Ureter (tissue), 1 donor: Measurements from ENCODE around the gene HSPBP1. TPM values are rescaled to one million over a fixed set of nuclear protein-coding genes. Genes with fewer than 3 reads are reported as not detected.

Experiments used
- DNase-seq: peaks from one replicate; pipeline ENCODE4 v3.0.0-alpha.2; 2020; ENCODE audit warnings: low spot score
- total RNA-seq: library from RNA; stranded (reverse); gene quantifications from one replicate; pipeline ENCODE4 v1.2.4, GENCODE V29; 2023
- donor health status: DM: yes; HTN: yes; CAD: no.

Gene HSPBP1
- total RNA-seq, 1 donor from 2014 or later = 31.2 TPM

DNA sequence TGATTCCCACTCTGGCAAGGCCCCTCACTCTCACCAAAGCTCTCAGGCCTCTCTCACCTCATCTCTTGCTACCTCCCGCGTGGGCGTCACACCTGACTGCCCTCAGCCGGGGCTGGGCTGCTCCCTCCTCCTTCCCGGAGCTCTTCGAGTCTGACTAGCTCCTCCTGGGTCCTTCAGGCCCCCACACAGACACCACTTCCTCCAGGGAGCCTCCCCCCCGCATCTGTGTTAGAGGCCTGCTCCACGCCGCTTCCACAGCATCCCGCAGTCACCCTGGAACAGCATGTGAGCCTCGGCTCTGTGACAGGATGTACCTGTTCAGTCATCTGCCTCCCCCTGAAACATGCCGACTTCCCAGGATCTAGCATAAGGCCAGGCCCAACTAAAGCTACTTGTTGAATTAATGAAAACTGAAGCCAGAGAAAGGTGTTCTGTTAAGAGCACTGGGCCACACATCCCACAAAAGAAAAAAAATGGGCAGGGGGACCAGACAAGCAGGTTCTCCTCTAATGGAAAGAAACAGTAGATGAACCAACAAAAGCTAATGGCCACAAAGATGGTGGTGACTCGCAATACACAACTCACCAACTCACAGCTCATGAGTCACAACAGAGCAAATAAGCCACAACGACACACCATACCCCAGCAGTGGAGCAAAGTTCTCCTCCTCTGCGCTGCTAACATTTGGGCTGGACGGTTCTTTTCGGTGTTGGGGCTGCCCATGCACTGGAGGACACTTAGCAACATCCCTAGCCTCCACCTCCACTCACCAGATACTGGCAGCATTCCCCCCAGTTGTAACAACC lies 24.1 kb downstream of the HSPBP1 start:
- no peak for DNase-seq

DNA sequence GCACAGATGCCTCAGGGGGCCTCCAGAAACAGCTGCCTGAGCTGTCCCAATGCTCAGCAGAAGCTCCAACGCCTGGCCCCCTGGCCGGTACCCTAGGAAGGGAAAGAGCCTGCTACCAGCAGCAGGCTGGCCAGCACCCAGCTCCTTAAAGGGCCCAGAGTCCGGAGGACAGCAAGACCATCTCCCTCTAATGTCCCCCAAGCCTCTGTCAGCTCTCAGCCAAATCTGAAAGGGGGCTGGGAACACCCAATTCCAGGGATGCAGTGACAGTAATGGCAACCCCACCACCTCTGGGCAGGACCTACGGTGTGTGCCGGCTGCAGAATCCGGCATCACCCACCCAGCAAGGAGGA lies 25.3 kb downstream of the HSPBP1 start:
- no peak for DNase-seq

DNA sequence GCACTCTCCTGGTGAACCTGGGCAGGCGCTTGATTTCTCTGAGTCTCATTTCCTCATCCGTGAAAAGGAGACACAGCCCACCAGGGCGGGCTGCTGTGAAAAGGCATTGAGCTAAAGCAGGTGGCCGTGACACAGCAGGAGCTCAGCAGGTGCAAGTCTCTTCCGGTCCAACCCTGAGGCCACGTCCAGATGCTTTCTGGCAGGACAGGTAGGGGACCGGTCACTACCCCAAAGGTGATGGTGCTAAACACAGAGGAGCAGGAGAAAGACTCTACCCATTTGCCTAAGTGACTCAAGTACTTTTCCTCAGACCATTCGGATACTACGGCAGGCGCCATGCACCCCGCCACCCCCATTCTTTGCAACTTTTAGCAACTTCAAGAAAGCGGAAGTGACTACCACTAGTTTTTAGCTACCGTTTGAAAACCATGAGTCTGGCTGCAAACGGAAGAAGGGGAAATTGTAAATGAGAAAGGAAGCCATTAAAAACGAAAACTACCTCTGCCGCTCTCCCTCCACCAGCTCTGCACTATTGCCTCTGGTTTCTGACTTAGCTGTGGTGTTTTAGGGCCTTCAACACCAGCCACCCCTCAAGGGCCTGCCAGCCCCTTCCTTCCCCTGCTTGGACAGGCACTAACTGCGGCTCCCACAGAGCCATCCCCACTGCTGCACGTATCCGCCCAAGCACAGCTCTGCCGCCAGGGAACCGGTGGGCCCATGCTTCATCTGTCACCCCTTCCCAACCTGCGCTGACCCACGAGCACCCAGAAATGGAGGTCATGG lies 25.9 kb downstream of the HSPBP1 start:
- no peak for DNase-seq

DNA sequence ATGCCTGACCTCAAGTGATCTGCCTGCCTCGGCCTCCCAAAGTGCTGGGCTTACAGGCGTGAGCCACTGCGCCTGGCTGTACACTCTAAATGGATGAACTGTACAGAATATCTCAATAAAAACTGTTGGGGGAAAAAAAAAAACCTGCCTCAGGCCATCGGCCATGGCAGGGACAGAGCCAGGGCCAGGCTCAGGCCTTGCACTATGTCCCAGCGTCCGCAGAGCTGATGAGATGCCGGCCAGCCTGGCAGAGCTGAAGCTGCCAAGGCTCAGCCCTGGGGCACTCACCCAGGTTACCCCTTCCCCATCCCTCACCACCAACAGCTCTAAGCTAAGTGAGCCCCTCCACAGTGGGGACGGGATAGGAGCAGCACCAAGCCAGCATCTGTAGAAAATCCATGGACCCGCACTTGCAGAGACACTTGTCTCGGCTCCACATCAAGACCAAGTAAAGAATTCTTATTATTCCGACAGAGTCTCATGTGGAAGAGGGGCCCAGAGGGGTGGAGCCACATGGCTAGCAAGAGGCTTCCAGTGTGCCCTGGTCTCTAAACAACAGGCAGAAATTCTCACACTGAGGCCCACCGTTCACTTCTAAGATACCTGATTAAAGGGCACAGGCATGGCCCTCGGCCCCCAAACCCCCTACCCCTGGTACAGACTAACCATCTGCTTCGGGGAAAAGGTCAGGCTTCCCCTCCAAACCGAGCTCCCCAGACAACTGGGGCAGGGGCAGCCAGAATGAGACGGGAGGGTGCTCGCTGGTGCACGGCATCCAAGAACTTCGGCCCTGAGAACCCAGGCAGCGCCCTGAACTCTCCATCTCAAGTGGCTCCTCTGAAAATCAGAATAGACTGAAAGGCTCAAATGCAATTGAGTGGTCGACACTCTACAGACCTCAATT lies 26.9 kb downstream of the HSPBP1 start:
- DNase-seq = no peak

DNA sequence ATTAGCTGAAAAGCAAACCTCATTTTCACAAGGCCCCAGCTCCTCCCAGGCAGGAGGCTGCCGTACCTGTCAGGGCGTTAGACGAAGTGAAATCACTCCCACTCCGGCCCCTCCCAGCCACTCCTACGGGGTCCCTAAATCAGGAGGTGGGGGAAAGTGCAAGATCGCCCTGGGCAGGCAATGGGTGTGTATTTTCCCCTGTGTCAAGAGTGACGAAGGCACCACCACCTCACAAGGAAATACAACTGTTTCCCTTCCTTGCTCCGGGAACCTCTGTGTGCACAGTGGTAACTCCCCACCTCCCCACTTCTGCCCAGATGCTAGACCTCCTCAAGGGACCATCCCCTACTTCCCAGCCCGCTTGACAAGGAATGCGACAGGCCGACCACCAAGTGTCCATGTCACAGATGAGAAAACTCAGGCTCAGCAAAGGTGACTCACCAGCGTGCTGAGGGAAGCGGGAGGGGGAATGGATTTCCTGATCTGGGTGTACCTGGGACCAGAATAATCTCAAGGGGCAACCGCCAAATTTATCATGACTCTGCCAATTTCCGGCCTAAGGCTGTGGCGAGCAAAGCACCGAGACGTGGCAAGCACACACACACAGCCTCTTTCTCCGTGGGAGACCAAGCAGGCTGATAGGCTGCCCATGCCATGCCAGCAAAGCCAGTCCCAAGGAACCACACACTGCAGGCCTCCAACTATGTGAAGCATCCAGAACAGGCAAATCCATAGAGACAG lies 28.4 kb downstream of the HSPBP1 start:
- DNase-seq = peak; percentile 65

DNA sequence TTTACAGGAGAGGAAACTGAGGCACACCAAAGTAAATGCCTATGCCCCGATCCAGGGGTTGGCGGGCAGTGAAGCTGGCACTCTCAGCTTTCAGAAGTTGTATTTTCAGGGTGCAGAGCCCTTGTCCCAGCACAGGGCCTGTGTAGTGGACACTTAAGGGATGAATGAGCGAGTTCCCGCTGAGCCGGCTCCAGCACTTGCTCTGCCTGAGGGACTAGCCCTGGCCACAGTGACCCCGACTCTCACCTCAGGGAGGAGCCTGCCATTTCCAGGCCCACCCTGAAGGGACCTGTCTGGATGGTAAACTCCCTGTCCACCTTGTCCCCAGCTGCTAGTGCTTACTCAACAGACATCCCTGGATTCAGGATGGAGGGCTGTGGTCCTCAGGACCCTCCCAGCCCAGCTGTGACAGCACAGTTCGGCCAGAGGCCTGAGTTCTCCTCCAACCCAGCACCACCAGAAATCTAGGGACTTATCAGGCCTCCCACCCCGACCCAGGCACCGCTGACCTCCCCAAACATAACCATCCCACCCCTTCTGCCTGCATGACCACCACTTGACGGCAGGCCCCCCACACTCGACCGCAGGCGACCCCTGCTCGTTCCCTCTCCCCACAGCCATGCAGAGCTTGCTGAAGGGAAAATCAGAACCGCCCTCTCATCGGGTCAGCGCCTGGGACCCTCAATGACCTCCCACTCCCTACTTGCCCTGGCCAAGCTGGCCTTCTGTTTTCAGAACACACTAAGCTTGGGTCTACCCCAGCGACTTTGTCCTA lies 29.5 kb downstream of the HSPBP1 start:
- no peak for DNase-seq

DNA sequence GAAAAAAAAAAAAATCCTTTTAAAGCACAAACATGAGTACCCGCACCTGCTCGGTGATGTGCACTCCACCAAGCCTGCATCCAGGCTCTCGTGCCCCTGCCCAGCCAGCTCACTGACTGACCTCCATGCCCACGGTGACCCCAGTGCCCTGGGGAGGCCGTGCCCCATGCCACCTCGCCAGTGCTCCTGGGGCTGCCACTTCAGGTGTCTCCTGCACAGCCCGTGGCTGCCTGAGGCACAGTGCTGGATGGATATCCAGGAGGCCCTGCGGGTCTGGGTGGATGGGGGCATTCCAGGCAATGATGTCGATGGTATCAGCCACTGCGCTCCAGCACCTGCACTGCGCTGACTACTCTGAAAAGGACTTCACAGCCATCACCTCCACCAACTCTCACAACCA lies 30.1 kb downstream of the HSPBP1 start:
- DNase-seq = no peak

DNA sequence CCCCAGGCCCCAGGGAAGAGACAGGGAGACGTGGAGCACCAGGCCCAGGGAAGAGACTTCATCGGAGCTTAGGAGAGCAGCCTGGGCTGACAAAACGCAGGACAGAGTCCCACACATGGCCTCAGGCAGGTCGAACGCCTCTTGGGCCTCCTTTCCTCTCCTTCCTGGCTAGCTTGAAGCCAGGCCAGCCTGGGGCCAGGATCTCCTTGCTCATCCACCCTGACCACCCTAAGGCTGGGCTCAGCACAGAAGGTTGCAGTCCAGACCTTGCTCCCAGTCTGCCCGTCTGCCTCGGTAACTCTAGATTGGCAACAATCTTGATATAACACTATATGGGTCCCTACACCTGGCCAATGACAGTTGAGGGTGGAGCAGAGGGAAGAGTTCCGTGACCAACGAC lies 31.2 kb downstream of the HSPBP1 start:
- DNase-seq = no peak

DNA sequence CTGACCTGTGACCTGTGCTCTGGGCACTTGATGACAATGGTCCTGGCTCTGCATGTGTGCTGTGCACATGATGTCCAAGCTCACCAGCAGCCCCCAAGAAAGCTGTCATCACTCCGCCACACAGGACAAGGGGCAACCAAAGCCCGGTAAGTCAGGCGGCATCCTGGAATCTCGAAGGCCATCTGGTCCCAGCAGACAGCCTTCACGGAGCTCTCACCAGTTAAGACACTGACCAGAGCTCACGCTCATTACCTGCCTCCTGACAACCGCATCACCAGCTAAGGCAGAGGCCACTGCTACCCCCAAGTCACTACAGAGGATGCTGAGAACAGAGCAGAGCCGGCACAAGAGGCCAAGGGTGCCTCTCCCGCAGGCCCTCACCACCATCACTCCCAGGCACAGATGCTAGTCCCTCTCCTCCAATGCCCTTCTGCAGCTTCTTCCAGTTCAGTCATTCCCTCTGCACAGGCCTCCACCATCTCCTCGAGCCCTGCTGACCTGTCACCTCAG lies 31.7 kb downstream of the HSPBP1 start:
- DNase-seq = no peak

DNA sequence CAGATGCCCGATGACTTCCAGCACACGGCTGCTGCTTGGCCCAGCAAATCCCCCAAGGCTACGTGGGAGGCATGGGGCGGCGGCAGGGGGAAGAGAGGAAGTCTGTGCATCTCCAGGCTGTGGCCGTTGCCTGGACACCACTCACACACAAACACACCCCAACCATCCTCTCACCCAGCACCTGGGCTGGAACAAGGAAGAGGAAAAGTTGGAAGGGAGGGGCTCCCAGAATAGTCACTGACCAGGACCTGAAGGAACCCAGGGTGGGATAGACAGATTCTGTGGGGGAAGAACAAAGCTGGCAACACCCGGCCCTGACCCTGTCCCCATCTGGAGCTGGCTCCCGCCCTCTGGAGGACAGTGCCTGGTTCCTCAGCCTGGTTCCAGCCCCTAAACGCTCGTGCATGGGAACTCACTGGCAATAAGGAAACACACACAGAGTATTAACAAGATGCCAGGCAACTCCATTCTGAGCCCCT lies 32.2 kb downstream of the HSPBP1 start:
- DNase-seq = peak; percentile 65

DNA sequence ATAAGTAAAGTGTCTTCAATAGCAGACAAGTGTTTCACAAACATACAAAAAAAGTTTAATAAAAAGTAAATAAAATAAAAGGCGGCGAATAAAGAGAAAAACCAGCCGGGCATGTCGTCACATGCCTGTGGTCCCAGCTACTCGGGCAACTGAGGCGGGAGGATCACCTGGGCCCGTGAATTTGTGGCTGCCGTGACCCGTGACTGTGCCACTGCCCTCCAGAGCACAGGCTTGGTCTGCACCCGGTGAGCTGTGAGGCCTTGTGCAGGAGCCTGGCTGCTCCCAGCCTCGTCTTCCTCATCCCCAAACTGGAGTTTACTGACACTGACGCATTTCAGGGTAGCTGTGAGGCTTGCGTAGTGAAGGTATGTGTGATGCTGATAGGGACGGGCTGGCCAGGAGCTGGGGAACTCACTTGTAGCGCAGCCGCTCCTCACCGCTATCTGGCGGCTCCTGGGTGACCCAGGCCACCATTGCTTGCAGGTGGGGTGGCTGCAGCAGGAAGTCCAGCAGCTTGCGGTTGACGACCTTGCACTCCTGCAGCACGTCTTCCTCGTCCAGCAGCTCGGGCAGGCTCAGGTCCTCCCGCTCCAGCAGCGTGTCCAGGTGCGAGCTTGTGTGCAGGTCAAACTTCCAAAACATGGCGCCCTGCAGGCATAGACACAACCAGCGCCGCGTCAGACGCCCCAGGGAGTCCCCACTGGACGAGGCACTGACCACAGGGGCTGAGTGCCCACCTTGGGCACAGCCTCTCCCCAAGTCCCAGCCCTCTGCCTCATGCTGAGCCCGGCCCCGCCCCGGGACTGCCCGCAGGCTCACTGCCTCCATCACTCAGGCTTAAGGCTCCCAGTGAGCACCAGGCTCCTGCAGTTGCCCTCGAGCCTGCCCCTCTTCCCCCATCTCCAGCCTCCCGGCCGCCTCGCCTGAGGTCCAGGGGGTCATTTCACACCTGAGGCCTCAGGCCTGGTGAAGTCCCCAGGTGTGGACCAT lies 33.2 kb downstream of the HSPBP1 start:
- no peak for DNase-seq

DNA sequence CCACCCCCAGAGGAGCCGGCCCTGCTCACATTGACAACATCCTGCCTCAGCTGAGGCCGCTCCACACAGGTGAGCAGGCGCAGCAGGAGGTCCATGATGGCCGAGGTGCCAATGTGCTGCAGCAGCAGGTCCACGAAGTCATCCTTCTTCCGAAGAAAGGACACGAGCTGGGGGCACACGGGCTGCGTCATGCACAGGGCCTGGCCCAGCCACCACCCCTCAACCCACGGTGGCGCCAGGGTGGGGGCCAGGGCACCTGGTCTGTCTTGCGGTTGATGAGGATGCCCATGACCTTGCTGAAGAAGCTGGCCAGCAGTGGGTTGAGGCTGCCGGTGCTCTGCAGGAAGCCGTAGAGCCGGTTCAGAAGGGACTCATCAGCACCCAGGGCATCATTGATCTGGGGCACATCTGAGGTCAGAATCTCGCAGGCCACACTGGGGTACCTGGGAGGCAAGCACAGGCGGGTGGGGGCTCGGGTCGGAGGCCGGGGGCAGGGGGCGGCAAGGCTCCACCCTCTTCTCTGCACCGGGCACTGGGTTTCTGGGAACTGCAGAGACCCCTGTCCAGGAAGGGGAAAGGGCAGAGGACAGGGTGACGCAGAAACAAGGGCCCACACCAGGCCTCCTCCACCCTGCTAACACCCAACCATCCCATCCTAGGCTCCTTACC lies 34.5 kb downstream of the HSPBP1 start:
- no peak for DNase-seq

DNA sequence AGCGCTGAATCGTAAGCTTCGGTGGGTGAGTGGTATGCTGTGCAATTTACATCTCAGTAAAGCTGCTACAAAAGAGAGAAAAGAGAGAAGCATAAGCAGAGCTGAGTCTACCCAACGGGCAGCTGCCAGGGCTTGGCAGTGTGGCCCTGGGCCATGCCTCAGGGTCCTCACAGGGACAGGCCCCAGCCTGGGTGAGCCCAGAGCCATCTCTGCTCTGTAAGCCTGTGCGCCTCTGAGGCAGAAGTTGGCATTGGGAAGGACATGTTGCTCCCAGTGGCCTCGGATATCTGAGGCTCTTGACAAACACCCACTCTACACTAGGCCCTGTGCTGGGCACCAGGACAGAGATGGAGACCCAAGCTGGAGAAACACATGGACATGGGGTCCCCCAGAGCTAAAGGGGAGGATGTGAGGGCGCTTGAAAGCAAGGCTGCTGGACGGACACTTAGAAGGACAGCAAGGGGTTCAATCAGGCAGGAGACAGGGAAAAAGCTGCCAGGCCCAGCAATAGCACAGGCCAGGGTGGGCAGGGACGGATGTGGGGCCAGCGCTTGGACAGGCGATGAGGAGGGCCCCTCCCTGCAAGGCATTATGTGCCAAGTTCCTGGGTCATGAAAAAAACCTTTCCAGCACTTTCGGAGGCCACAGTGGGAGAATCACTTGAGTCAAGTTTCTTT lies 35.8 kb downstream of the HSPBP1 start:
- DNase-seq = no peak

DNA sequence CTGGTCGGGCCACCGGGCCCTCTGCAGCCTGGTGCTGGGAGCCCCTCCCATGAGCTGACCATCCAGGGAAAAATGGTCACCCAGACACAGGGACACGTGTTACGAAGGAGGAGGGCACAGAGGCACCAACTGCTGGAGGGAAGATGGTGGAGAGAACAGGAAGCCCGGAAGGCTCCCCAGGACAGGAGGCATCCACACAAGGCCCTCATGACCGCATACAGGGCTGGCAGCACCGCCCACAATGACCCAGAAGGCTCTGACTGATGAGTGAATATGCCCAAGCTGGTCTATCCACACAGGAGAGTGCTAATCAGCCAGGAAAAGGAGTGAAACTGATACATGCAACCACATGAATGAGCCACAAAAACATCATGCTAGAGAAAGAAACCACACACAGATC lies 37.4 kb downstream of the HSPBP1 start:
- no peak for DNase-seq

DNA sequence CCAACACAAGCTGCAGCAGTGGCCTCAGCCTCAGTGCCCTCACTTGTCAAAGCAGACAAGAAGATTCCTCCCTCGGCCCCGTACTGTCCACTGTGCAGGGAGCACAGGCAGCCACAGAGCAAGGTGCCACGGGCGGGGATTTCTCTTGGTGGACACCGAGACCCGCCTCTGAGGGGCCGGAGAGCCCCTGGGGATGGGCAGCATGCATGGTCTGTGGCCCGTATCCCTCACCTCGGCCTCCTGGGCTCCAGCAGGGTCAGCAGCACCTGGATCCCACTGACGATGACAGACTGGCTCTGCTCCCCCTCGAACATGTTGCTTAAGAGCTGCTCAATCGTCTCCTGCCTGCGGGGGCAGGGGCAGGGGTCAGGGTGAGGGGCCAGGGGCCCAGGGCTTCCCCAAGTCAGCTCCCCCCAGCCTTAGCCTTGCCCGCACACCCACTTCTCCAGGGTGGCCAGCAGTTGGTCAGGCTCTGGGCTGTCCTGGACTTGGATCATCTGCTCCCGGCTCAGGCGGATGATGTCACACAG lies 37.9 kb downstream of the HSPBP1 start:
- DNase-seq = no peak

DNA sequence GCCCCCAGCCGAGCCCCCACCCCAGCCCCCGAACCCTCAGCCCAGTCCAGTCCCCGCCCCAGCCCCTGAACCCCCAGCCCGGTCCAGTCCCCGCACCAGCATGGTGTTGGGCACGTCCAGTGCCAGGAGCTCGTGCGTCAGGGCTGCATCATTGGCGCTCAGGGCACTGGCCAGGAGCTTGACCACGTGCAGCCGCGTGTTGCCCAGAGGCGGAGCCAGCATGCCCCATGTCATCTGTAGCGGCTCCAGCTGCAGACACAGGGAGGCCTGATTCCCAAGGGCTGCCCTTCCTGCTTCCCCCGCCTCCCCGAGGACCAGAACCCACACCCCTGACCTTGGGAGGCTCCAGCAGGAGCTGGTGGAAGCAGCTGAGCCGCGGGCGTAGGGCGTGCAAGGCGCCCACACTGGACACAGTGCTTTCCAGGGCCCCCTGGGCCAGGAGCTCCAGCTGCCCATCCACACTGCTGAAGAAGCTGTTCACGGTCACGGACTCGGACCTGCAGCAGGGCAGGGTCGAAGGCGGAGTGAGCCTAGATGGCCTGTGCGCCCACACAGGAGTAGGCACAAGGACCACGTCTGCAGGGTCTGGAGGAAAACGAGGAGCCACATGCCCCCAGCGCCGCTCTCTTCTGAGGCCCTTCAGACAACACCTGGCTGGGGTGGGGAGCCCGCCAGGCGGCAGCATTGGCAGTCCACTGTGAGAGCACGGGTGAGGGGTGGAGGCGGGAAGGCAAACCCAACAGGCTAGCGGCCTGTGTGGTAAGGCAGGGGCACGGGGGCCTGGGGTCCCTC lies 38.6 kb downstream of the HSPBP1 start:
- DNase-seq = no peak

DNA sequence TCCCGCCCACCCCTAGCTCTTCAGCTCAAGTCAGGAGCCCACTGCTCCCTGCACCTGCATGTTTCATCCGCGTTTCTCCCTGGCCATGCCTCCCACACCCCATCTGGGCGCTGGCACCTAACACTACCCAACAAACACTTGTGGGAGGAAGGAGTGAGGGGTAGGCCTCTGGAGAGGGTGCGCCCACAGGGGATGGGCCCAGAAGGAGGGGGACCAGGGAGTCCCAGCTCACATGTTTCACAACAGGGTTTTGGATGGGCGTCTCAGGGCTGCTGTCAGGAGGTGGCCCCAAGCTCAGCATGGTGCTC lies 39.2 kb downstream of the HSPBP1 start:
- DNase-seq = no peak
